K562 (cell line): ENCODE measurements around the gene ERAS. TPM values are rescaled to one million over a fixed set of nuclear protein-coding genes. Genes with fewer than 3 reads are reported as not detected.
A peak's percentile ranks its signal among the peaks of the same experiment; 100 is the strongest.

Experiments used
- ADNP ChIP-seq: fragments of 200-800 bp; sonication (Bioruptor generic); IDR thresholded peaks from 2 replicates; pipeline ENCODE4 v1.6.1; 2016; ENCODE audit warnings: missing genetic modification characterization, missing compliant biosample characterization
- BRD4 ChIP-seq: fragments of 200-600 bp; sonication (generic); IDR thresholded peaks from 2 replicates; pipeline ENCODE4 v1.6.1; 2017; ENCODE audit warnings: inconsistent platforms
- FOS ChIP-seq: IDR thresholded peaks from 3 replicates; pipeline ENCODE4 v1.6.1; 2011; ENCODE audit not compliant: insufficient read length; ENCODE audit errors: extremely low read depth
- FOSL1 ChIP-seq: fragments of 200-800 bp; sonication (Bioruptor generic); conservative IDR thresholded peaks from 2 replicates; pipeline ENCODE4 v1.6.1; 2016; ENCODE audit warnings: missing genetic modification characterization, missing compliant biosample characterization
- FOXJ3 ChIP-seq: sonication (generic); formaldehyde crosslinking; IDR thresholded peaks from 2 replicates; pipeline ENCODE4 v1.4.0; 2020; ENCODE audit warnings: mild to moderate bottlenecking, missing genetic modification reagents
- HDAC6 ChIP-seq: IDR thresholded peaks from 2 replicates; pipeline ENCODE4 v1.6.1; 2012; ENCODE audit warnings: low read depth, mild to moderate bottlenecking, control low read depth, inconsistent platforms, low read length, moderate library complexity
- NBN ChIP-seq: fragments of 450-650 bp; IDR thresholded peaks from 2 replicates; pipeline ENCODE4 v1.6.1; 2016; ENCODE audit warnings: low read depth, mild to moderate bottlenecking
- SAFB2 ChIP-seq: fragments of 200-400 bp; formaldehyde crosslinking; IDR thresholded peaks from 2 replicates; pipeline ENCODE4 v1.6.1; 2018; ENCODE audit warnings: borderline replicate concordance, low read length, low read depth, moderate library complexity; ENCODE audit not compliant: severe bottlenecking
- SRSF3 ChIP-seq: fragments of 200-400 bp; formaldehyde crosslinking; IDR thresholded peaks from 2 replicates; pipeline ENCODE4 v1.6.1; 2016; ENCODE audit warnings: mild to moderate bottlenecking, low read length, moderate library complexity; ENCODE audit not compliant: insufficient read depth
- TAF1 ChIP-seq: IDR thresholded peaks from 2 replicates; pipeline ENCODE4 v1.6.1; 2011; ENCODE audit warnings: mild to moderate bottlenecking, low read length, moderate library complexity; ENCODE audit not compliant: insufficient read depth, control insufficient read depth, severe bottlenecking; ENCODE audit errors: extremely low read depth
- ZNF431 ChIP-seq: sonication (generic); formaldehyde crosslinking; IDR thresholded peaks from 2 replicates; pipeline ENCODE4 v1.8.0; 2022; ENCODE audit warnings: mild to moderate bottlenecking, missing genetic modification reagents
- polyA plus RNA-seq, 8 experiments: library from polyadenylated mRNA; depleted of rRNA in 4 of 8; stranded (reverse) in 5 of 8; unstranded in 3 of 8; fragments of >200 nt; fragmentation: Nextera tagmentation in 2 of 8; fragmentation: Illumina TruSeq in 1 of 8; extraction: Ambion mirVana in 2 of 8; extraction: Trizol in 1 of 8; gene quantifications; 2 replicates each; pipeline versions ENCODE4 v1.2.1 to v1.2.3, GENCODE V29; 2011 to 2014; ENCODE audit warnings: inconsistent platforms in 1 of 8, missing spikeins in 1 of 8
- total RNA-seq, 7 experiments: library from RNA; depleted of rRNA in 6 of 7; stranded (reverse); fragments of >200 nt in 6 of 7; fragmentation: Illumina TruSeq in 2 of 7; extraction: Trizol in 2 of 7; gene quantifications; 2 replicates each; pipeline versions ENCODE4 v1.2.1 to v1.2.3, GENCODE V29; 2011 to 2021; ENCODE audit warnings: low replicate concordance in 1 of 7
- TF ChIP-seq, protein P1 (sequence below), 2 experiments: IDR thresholded peaks; 2 replicates each; pipeline ENCODE4 v1.6.1; 2012; ENCODE audit warnings: improper control_type of control experiment in 2 of 2, low read depth in 2 of 2, low read length in 2 of 2, borderline replicate concordance in 1 of 2
- TF ChIP-seq, protein P2 (sequence below), 2 experiments: fragments of 450-650 bp in 1 of 2; IDR thresholded peaks; 2 replicates each; pipeline ENCODE4 v1.6.1; 2011 to 2017; ENCODE audit warnings: low read depth in 2 of 2, antibody characterized with exemption in 1 of 2, borderline replicate concordance in 1 of 2, low read length in 1 of 2, mild to moderate bottlenecking in 1 of 2, mixed read lengths in 1 of 2; ENCODE audit not compliant: control insufficient read depth in 1 of 2
- TF ChIP-seq, protein P3 (sequence below): fragments of 450-650 bp; IDR thresholded peaks from 2 replicates; pipeline ENCODE4 v1.6.1; 2016
- TF ChIP-seq, protein P4 (sequence below): fragments of 450-650 bp; IDR thresholded peaks from 2 replicates; pipeline ENCODE4 v1.6.1; 2014; ENCODE audit warnings: low read depth, mild to moderate bottlenecking, moderate library complexity, borderline replicate concordance

Gene ERAS
- total and polyA plus RNA-seq, 9 of the 15 experiments (the other 6 are each of a cell fraction or from before 2014, with no cell fraction given) = 0.07 to 0.12 TPM; not detected in 7

- TF ChIP-seq TAF1 (peak; percentile 30), BRD4 (0 out of 2 replicates have a peak, but pooled peaks have one; percentile 61), SRSF3 (no peak), ADNP (no peak), FOSL1 (tag) (no peak), ZNF431 (CRISPR knock-in tag) (no peak), HDAC6 (no peak), FOS (peak; percentile 75), FOXJ3 (CRISPR knock-in tag) (no peak), NBN (peak; percentile 80), SAFB2 (no peak)
- TF ChIP-seq, protein P1, sequence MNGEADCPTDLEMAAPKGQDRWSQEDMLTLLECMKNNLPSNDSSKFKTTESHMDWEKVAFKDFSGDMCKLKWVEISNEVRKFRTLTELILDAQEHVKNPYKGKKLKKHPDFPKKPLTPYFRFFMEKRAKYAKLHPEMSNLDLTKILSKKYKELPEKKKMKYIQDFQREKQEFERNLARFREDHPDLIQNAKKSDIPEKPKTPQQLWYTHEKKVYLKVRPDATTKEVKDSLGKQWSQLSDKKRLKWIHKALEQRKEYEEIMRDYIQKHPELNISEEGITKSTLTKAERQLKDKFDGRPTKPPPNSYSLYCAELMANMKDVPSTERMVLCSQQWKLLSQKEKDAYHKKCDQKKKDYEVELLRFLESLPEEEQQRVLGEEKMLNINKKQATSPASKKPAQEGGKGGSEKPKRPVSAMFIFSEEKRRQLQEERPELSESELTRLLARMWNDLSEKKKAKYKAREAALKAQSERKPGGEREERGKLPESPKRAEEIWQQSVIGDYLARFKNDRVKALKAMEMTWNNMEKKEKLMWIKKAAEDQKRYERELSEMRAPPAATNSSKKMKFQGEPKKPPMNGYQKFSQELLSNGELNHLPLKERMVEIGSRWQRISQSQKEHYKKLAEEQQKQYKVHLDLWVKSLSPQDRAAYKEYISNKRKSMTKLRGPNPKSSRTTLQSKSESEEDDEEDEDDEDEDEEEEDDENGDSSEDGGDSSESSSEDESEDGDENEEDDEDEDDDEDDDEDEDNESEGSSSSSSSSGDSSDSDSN (IDR thresholded peaks at IDR 0.05; ENCODE audit: borderline replicate concordance in 1 of 2, low read depth in 2 of 2, low read length in 2 of 2) = 0 out of 4 replicates have a peak, but pooled peaks of 1 of the 2 experiments have one; percentile 24
- TF ChIP-seq, protein P2, sequence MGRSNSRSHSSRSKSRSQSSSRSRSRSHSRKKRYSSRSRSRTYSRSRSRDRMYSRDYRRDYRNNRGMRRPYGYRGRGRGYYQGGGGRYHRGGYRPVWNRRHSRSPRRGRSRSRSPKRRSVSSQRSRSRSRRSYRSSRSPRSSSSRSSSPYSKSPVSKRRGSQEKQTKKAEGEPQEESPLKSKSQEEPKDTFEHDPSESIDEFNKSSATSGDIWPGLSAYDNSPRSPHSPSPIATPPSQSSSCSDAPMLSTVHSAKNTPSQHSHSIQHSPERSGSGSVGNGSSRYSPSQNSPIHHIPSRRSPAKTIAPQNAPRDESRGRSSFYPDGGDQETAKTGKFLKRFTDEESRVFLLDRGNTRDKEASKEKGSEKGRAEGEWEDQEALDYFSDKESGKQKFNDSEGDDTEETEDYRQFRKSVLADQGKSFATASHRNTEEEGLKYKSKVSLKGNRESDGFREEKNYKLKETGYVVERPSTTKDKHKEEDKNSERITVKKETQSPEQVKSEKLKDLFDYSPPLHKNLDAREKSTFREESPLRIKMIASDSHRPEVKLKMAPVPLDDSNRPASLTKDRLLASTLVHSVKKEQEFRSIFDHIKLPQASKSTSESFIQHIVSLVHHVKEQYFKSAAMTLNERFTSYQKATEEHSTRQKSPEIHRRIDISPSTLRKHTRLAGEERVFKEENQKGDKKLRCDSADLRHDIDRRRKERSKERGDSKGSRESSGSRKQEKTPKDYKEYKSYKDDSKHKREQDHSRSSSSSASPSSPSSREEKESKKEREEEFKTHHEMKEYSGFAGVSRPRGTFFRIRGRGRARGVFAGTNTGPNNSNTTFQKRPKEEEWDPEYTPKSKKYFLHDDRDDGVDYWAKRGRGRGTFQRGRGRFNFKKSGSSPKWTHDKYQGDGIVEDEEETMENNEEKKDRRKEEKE (IDR thresholded peaks at IDR 0.05; ENCODE audit: borderline replicate concordance in 1 of 2, control insufficient read depth in 1 of 2, low read depth in 2 of 2, low read length in 1 of 2) = no peak
- TF ChIP-seq, protein P3, sequence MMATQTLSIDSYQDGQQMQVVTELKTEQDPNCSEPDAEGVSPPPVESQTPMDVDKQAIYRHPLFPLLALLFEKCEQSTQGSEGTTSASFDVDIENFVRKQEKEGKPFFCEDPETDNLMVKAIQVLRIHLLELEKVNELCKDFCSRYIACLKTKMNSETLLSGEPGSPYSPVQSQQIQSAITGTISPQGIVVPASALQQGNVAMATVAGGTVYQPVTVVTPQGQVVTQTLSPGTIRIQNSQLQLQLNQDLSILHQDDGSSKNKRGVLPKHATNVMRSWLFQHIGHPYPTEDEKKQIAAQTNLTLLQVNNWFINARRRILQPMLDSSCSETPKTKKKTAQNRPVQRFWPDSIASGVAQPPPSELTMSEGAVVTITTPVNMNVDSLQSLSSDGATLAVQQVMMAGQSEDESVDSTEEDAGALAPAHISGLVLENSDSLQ = peak; percentile 68
- TF ChIP-seq, protein P4, sequence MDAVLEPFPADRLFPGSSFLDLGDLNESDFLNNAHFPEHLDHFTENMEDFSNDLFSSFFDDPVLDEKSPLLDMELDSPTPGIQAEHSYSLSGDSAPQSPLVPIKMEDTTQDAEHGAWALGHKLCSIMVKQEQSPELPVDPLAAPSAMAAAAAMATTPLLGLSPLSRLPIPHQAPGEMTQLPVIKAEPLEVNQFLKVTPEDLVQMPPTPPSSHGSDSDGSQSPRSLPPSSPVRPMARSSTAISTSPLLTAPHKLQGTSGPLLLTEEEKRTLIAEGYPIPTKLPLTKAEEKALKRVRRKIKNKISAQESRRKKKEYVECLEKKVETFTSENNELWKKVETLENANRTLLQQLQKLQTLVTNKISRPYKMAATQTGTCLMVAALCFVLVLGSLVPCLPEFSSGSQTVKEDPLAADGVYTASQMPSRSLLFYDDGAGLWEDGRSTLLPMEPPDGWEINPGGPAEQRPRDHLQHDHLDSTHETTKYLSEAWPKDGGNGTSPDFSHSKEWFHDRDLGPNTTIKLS = peak; percentile 84
Measured at GRCh38 chrX:48801280-48802088, 24.8 kb upstream of the ERAS start, which contains the start of gene HDAC6 (continued).
